ENCODE results near the gene EHD4.
A peak's percentile ranks its signal among the peaks of the same experiment; 100 is the strongest.

Gene EHD4

DNA sequence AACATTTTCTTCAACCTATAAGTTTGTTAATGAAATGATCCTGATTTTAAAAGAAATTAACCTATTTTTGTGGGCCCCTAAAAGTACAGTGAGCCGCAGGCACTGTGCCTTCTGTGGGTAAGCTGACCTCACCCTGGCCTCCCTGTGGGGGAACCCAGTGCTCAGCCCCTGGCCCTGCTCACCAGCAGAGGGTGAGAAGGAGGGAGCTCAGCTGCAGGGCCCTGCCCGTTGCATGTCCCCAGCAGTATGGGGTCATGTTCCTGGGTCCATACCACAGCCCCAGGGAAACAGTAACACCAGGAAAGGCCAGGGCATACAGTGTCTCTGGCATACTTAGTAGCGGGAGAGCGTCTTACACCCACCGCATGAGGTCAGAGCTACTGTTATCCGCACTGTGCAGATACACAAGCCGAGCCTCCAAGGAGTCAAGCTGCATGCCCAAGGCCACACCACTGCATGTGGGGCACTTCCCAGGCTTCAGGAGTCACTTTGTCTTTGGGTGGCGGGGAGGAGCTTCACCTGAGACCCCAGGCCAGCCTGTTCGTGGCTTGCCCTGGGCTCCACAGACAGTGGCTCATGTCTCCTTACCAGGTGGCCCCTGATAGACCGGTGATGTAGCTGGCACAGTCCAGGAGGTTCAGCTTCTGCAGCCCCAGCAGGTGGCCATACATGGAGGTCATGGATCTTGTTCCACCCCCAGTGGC lies 22.6 kb upstream of the EHD4 start:
- DNase-seq: no peak

DNA sequence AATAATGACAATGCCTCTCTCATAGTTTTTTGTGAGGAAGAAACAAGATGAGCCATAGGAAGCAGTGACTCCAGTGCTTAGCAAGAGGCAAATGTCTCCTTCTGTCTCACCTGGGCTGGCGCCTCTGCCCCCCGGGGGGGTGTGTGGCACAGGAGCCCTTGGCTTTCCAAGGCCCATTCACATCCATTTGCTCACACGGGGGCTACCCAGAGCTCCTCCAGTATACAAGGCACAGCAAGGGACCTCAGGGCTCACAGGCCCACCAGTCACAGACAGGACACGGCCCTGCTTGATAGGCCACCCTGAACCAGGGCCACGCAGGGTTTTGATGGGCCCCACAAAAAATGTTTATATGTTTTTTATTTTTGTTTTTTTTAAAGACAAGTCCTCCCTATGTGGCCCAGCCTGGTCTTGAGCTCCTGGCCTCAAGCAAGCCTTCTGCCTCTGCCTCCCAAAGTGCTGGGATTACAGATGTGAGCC lies 21.9 kb upstream of the EHD4 start:
- no peak for DNase-seq

DNA sequence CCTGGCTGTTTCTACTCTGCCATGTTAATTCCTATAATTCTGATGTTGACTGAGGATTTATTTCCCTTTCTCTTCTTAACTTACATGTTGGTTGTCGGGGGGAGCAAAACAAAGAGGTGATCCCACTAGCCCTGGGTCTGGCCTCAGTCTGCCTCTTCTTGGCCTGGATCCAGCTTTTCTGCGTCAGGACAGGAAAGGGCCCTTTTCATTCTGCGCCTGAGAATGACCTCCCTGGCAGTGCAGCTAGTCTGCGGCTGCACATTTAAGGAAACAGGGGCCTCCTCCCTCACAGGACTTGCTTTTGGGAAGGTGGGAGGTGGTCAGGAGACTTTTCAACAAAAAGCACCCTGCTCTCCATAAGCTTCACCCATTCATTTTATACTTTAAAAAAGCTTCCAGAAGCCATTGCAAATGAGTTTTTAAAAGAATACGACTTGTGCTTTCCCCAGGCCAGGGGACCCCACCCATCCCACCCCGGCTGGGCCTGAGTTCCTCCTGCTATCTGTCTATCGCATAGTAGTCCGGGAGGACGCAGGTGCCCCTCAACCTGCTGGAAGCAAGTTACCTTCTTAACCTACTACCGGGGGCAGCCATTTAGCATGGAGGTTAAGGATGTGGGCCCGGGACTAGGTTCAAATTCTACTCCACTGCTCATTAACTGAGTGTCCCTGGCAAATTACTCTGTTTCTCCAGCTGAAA lies 21.3 kb upstream of the EHD4 start:
- DNase-seq: no peak

DNA sequence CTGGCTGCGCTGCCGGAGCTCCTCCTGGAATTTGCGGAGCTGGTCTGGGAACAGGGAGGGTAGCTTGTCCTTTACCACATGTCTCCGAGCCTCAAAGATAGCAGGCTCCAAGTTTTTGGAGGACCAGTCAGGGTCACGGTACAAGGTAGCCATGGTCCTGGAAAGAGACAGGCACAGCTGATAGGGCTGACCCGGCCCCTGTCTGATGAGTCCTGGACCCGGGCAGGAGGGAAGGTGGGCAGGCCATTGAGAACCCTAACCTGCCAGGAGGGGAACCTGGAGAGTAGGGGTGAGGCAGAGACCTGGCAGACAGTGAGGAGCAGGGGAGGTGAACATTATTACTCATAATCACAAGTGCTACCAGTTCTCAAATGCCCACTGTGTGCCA lies 20.4 kb upstream of the EHD4 start:
- no peak for DNase-seq

GRCh38 chr15:41992151-41992802 lies 19.9 kb upstream of the EHD4 start:
- no peak for DNase-seq

GRCh38 chr15:41990691-41991090 lies 18.3 kb upstream of the EHD4 start:
- no peak for DNase-seq

DNA sequence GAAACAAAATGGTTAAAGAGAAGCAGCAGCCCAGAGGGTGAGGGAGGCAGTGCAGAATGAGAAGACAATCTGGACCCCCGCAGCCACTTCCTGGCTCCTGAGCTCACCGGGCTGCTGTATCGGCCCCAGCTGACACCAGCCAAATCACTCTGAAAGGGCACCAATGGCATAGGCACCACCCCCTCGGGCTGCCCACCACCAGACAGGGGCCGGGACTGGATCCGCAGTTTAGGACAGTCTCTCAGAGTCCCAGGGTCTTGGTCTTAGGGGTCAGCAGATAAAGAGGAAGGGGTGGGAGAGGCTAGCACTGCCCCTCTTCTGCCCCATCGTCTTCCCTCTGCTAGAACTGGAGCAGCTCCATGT lies 17.9 kb upstream of the EHD4 start:
- DNase-seq: no peak

- peak; percentile 66 for DNase-seq
Observed at GRCh38 chr15:41989573-41990242, 17.4 kb upstream of the EHD4 start.

DNA sequence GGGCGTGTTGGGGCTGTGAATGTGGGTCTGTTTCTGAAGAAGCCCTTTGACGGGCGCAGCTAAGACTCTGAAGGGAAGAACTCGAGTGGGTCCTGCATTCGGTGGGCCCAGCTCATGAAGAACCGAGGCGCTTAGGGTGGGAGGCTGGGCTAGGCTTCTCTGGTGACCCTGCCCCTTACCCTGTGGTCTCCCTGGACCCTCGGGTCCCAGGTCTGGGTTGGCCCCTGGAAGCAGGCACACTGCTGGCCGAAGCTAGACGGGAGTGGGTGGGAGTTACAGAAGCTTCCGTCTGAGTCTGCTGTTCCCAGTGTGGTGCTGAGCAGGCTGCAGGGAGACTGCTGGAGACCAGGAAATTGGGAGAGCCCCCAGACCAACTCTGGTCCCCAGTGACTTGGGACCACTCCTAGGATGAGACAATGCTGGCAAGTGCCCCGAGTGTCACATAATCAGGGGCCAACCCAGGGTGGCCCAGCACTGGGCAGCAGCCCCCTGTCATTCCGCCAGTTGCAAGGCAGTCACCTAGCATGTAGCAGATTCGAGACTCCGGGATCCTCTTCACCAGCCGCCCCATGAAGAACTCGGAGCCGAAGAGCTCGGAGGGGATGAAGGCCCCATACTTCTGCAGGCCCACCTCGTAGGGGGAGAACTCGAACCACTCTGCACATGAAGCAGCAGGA lies 16.7 kb upstream of the EHD4 start:
- DNase-seq: no peak

DNA sequence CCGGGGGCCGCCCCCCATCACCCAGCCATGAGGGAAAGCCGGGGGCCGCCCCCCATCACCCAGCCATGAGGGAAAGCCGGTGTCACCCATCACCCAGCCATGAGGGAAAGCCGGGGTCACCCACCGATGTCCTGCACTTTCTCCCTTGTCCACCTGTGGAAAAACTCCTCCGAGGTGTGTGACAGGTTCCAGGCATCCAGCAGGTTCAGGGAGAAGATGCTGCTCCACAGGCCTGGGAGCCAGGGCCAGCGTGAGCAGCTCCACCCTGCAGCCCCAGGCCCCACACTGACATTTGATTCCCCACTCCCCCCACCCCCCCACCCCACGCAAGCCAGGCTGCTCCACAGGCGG lies 15.5 kb upstream of the EHD4 start:
- DNase-seq: no peak

- no peak for DNase-seq
Observed at GRCh38 chr15:41987246-41987924, 15.0 kb upstream of the EHD4 start.

DNA sequence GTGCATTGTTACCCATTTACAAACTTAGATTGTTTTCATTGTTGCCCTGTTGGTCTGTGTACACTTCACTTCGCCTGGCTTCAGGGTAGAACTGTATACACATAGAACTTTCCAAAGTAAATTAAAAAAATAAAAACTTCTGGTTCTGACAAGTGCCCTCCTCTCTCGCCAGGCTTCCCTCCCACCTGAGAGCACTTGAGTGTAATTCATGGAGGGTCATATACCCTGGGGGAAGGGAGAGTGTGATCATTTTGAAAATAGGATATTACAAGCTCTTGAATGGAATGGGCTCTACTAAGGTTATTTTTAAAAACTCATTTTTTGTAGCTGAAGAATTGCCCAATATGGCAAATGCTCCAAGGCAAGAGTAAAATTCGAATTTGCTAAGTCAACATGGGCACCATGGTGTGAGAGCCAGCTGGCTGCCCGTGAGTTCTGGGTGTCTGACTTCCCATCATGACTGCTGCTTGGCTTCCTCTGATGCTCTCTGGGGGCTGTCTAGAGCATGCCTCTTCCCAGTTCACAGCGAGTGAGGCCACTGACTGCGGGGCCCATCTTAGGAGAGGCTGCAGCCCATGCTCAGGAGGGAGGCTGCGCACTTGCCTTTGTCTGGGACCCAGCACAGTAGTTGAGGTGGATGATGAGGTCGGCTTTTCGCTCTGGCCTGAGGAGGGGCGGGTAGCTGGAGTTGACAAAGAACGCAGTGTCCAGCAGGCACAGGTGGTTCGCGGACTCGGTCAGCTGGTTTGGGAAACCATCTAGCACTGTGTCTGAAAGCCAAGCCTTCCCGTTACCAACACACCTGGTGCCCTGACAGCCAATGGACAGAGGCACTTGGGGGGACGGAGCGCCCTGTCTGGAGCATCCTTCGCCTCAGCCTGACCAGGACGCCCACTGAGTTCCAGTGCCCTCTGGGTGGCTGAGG lies 13.1 kb upstream of the EHD4 start:
- DNase-seq: no peak

DNA sequence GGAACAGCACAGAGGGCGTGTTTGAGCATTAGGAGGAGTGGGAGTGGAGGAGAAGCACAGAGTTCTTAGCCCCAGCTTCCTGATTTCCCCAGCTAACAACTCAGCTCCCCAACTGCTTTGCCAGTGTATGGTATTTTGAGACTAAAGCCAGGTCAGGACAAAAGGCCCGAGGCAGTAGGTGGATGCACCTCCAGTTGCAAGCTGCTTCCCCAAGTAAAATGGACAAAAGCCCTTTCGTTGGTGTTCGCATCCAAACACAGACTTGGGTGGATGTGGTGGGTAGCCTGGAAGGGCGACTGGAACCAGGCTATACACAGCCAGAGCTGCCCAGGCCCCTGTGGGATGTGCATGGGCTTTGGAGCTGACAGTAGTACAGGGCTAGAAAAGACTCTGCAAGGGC lies 12.3 kb upstream of the EHD4 start:
- DNase-seq: no peak

DNA sequence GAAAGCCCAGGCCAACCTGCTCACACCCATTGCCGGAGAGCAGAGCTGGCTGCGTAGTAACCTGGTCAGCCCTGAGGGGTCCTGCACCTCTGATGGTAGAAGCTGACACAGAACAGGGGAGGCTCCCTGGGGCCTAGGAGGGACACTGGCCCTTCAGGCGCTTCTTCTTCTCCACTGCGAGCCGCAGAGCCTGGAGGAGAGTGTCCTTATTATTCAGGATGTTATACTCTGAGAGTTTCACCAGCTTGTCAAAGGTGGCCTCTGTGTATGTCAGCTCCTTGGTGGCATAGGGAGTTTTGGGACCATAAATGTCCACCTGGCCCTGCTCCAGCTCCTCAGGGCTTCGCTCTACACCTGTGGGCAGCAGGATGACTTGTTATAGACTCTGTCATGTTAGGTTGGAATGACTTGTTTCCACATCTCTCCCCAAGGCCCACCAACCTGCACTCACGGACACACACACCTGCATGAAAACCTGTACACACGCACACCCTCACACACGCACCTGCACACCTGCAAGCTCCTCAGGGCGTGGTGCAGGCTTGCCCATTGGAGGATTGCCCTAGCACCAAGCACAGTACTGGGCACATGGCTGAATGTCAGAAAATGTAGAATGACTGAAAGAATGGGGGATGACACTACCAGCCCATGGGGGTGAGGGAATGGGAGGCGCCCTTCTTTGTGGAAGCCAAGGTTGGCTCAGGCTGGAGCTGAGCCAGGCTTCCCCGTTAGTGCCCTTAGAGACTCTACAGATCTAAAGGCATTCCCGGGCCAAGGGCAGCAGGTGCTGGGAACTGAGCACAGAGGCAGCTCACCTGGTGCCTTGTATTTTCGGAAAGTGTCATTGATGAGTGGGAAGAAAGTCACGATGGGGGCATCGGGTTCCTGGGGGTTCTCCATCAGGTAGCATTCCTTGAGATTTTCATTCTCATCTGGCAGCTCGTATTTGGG lies 11.5 kb upstream of the EHD4 start:
- DNase-seq: no peak

- DNase-seq: no peak
Observed at GRCh38 chr15:41983221-41983620, 10.9 kb upstream of the EHD4 start.

DNA sequence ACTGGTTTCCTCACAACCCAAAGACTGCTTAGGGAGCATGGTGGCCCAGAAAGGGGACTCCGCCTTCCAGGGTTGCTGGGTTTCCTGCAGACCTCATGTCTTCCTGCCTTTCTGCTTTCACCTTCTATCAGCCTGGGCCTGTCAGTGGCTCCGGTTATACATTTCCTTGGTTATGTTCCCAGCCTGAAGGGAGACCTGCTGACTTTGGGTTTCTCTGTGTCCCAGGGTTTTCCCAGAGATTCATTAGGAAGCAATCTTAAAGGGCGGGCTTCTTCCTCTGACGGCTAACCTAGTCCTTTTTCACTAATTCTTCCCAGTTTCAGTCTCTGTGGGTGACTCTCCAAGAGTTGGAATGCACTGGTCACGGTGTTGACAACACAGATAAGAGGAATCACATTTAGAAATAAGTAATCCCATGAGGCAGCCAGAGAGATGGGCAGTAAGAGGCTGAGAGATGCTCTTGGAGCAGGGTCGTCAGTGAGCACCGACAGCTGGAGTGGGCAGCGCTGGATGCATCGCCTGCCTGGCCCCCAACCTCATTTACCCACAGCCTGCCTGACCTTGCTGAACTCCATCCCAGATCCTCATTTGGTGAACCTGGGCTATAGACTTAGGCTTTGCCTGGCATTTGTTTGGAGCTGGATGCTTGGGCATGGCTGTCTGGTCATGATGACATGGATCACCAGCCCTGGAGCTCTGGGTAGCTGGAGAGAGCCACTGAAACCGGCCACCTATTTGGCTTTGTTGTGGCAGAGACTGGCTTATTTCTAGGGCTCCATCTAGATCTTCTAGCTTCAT lies 10.0 kb upstream of the EHD4 start:
- no peak for DNase-seq

DNA sequence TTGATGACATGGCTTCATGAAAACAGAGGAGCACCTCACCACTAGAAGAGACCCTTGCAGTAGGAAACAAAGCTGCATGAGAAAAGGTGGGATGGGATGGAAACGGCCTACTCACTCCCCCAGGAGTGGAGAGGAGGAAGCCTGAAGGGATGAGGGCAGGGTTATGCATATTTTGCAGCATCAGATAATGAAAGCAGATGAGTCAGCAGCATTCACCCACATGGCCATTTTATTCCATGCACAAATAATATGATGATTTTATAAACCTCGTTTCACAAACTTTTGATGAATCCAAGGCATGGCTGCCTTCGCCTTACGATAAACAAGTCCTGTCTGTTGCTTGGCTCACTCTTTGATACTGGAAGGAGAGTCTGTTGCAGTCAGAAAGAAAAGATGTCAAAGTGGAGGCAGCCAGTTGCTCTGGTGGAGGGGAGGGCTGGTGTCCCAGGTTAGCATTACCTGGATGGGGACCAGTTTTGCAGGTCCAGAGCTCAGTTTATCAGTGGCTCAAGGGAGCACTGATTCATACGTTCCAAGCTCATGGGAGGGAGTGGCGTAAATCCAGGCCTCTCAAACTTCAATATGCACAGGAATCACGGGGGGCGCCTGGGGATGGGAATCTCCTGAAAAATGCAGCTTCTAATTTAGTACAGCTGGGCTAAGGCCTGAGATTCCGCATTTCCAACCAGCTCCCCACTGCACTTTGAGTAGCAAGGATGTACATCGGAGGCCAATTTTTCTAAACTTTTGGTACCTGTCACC lies 9.2 kb upstream of the EHD4 start:
- no peak for DNase-seq

DNA sequence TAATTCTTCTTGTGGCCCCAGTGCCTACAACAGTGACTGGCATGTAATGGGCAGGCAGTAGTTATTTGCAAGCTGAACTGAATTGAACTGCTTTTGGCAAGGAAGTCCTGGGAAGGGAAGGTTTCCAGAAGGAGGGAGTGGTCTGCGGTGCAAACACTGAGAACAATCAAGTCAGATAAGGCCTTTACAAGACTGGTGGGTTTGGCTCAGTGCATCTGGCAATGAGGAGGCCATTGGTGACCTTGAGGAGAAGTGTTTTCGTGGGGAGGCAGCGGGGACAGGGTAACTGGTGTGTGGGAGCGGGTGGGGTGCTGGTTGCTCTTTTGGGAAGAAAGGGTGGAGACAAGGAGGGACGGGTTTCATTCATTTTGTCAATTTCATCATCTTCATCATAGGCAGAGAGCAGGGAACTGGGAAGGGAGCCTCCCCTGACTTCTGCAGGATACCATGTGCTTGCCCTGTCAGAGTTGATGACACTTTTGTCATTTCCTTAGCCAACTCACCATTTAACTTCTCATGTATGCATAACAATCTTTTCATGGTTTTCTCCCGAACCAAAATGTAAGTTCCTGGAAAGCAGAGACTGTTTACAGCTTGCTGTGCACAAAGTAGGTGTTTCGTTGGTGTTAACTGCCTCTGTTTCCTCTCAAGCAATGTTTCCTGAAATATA lies 8.4 kb upstream of the EHD4 start:
- no peak for DNase-seq

All from effector CD8-positive, alpha-beta T cell (primary cell).